Sigmoid colon (tissue), 7 donors: ENCODE data around the gene ACSM4. TPM values are rescaled to one million over a fixed set of nuclear protein-coding genes. Genes with fewer than 3 reads are reported as not detected.

Experiments used
- DNase-seq: peaks from one replicate; pipeline ENCODE4 v3.0.0-alpha.2; 2019
- H3K27ac ChIP-seq, 4 donors: fragments of 200-600 bp; sonication (generic); one replicate each; pipeline ENCODE4 v1.5.1; 2016 to 2019; ENCODE audit warnings: mild to moderate bottlenecking in 1 of 4
- H3K27me3 ChIP-seq, 3 donors: fragments of 200-600 bp; sonication (generic); one replicate each; pipeline ENCODE4 v1.5.1; 2019; ENCODE audit warnings: mild to moderate bottlenecking in 1 of 3
- H3K36me3 ChIP-seq, 4 donors: fragments of 200-600 bp; sonication (generic); one replicate each; pipeline ENCODE4 v1.5.1; 2016 to 2019
- H3K4me1 ChIP-seq, 4 donors: fragments of 200-600 bp; sonication (generic); one replicate each; pipeline ENCODE4 v1.5.1; 2017 to 2019
- H3K4me3 ChIP-seq, 4 donors: fragments of 200-600 bp; sonication (generic); one replicate each; pipeline ENCODE4 v1.5.1; 2017 to 2019; ENCODE audit warnings: mild to moderate bottlenecking in 2 of 4, moderate library complexity in 1 of 4
- H3K9me3 ChIP-seq, 4 donors: fragments of 200-600 bp in 3 of 4; sonication (generic) in 3 of 4; one replicate each; pipeline versions ENCODE4 v1.5.1 to v1.6.1; 2013 to 2019
- CTCF ChIP-seq, 4 experiments: fragments of 450-650 bp in 3 of 4; fragments of 200-600 bp in 1 of 4; IDR thresholded peaks; one replicate each; pipeline ENCODE4 v1.5.1; 2016 to 2019; ENCODE audit warnings: antibody characterized with exemption in 4 of 4, mild to moderate bottlenecking in 3 of 4, moderate library complexity in 2 of 4
- EP300 ChIP-seq, 4 donors: sonication (generic); formaldehyde crosslinking; IDR thresholded peaks; one replicate each; pipeline ENCODE4 v1.6.1; 2017; ENCODE audit warnings: antibody characterized with exemption in 4 of 4
- POLR2A ChIP-seq, 2 donors: fragments of 450-650 bp; IDR thresholded peaks; one replicate each; pipeline ENCODE4 v1.6.1; 2016; ENCODE audit warnings: antibody characterized with exemption in 2 of 2, mild to moderate bottlenecking in 2 of 2, moderate library complexity in 2 of 2
- POLR2AphosphoS5 ChIP-seq, 4 donors: sonication (generic); formaldehyde crosslinking; IDR thresholded peaks; one replicate each; pipeline ENCODE4 v1.6.1; 2017; ENCODE audit warnings: antibody characterized with exemption in 4 of 4
- WGBS, 2 donors: extraction: QIAGEN DNeasy Blood & Tissue Kit; methylation state at CpG; one replicate each; pipeline ENCODE4 v1.1.7; 2013; 5-methylcytosine and 5-hydroxymethylcytosine counted together
- intact Hi-C: fragments of 100-400 bp; cut with DNase I; formaldehyde crosslinking; loops from one replicate; pipeline ENCODE4 v1.15.1; 2023
- polyA plus RNA-seq, 3 donors: library from polyadenylated mRNA; stranded (reverse); fragments of 200-250 nt; gene quantifications; one replicate each; pipeline ENCODE4 v1.2.3, GENCODE V29; 2013
- total RNA-seq, 4 donors: library from RNA; depleted of rRNA; stranded (reverse); fragments of >200 nt; gene quantifications; one replicate each; pipeline ENCODE4 v1.1.0, GENCODE V29; 2016
- donor health status: healthy with polysubstance abuse.
- donor health status: Bipolar disorder and iron deficiency.
- donor health status: healthy.

ACSM4 gene
- total and polyA plus RNA-seq, 7 donors, result not detected

- DNase-seq, result no peak
- no peak overlapping the region for H3K27ac ChIP-seq
- 57 to 70% methylated on average over 2 of the region's 2 CpGs for WGBS, 2 donors
- intact Hi-C loops, result no loop called here
- H3K4me1 ChIP-seq, result no peaks in the 10 kb centered on the region
- no peak for TF ChIP-seq POLR2A (IDR thresholded peaks at IDR 0.05)
- TF ChIP-seq POLR2AphosphoS5 (IDR thresholded peaks at IDR 0.05), result no peak
- no peak for TF ChIP-seq EP300 (IDR thresholded peaks at IDR 0.05)
- TF ChIP-seq CTCF (IDR thresholded peaks at IDR 0.05), result no peak
- H3K9me3 ChIP-seq, result no peaks in the 10 kb centered on the region
- H3K4me3 ChIP-seq, result no peak overlapping the region
- H3K27me3 ChIP-seq, result no peaks in the 10 kb centered on the region
- H3K36me3 ChIP-seq, result no peaks in the 10 kb centered on the region
Observed at GRCh38 chr12:7292300-7292699, 11.6 kb upstream of the ACSM4 start.

- DNase-seq, result no peak
- Histone ChIP-seq H3K9me3 (no peaks in the 10 kb centered on the region), H3K27ac (no peak overlapping the region), H3K4me1 (no peaks in the 10 kb centered on the region), H3K36me3 (no peaks in the 10 kb centered on the region), H3K27me3 (no peaks in the 10 kb centered on the region), H3K4me3 (no peak overlapping the region)
- intact Hi-C loops, result no loop called here
- 28 to 65% methylated on average over 1 of the region's 1 CpG for WGBS, 2 donors
- TF ChIP-seq CTCF (IDR thresholded peaks at IDR 0.05) (no peak), POLR2A (IDR thresholded peaks at IDR 0.05) (no peak), POLR2AphosphoS5 (IDR thresholded peaks at IDR 0.05) (no peak), EP300 (IDR thresholded peaks at IDR 0.05) (no peak)
Observed at GRCh38 chr12:7293670-7294069, 10.2 kb upstream of the ACSM4 start.

- H3K9me3 ChIP-seq, result no peaks in the 10 kb centered on the region
- DNase-seq, result no peak
- H3K27ac ChIP-seq, result no peak overlapping the region
- intact Hi-C loops, result no loop called here
- H3K27me3 ChIP-seq, result no peaks in the 10 kb centered on the region
- no peaks in the 10 kb centered on the region for H3K36me3 ChIP-seq
- 78 to 89% methylated on average over 1 of the region's 1 CpG for WGBS, 2 donors
- H3K4me1 ChIP-seq, result no peaks in the 10 kb centered on the region
- no peak overlapping the region for H3K4me3 ChIP-seq
- no peak for TF ChIP-seq EP300 (IDR thresholded peaks at IDR 0.05)
- no peak for TF ChIP-seq POLR2AphosphoS5 (IDR thresholded peaks at IDR 0.05)
- no peak for TF ChIP-seq POLR2A (IDR thresholded peaks at IDR 0.05)
- no peak for TF ChIP-seq CTCF (IDR thresholded peaks at IDR 0.05)
Observed at GRCh38 chr12:7295529-7295928, 8.3 kb upstream of the ACSM4 start.

- WGBS, 2 donors, result 89 to 93% methylated on average over 2 of the region's 2 CpGs
Observed at GRCh38 chr12:7297865-7298264, 6.0 kb upstream of the ACSM4 start.

More at GRCh38 chr12:7297865-7298264, 6.0 kb upstream of the ACSM4 start:
- TF ChIP-seq EP300 (IDR thresholded peaks at IDR 0.05), result no peak
- TF ChIP-seq POLR2AphosphoS5 (IDR thresholded peaks at IDR 0.05), result no peak
- no peak for TF ChIP-seq CTCF (IDR thresholded peaks at IDR 0.05)
- TF ChIP-seq POLR2A (IDR thresholded peaks at IDR 0.05), result no peak
- H3K4me3 ChIP-seq, result no peak overlapping the region
- no peak overlapping the region for H3K27ac ChIP-seq
- no peaks in the 10 kb centered on the region for H3K9me3 ChIP-seq
- no peaks in the 10 kb centered on the region for H3K4me1 ChIP-seq
- intact Hi-C loops, result no loop called here
- DNase-seq, result no peak
- H3K27me3 ChIP-seq, result no peaks in the 10 kb centered on the region
- no peaks in the 10 kb centered on the region for H3K36me3 ChIP-seq
